Heart left ventricle (tissue), 16 donors: Measurements from ENCODE around the gene PLEKHA7. TPM values are rescaled to one million over a fixed set of nuclear protein-coding genes. Genes with fewer than 3 reads are reported as not detected.
"Not testable (repeated sequence)": the region's sequence is repeated elsewhere in the genome, so short reads cannot be mapped to it uniquely, and the experiment has no call there.

Source experiments
- ATAC-seq, 4 donors: fragments of 200-7000 bp; cut with Tn5 transposase; one replicate each; pipeline ENCODE4 v1.9.1; 2020 to 2022; ENCODE audit warnings: moderate library complexity in 4 of 4, mild to moderate bottlenecking in 3 of 4, moderate number of reproducible peaks in 1 of 4
- DNase-seq, 5 donors: peaks; one replicate each; pipeline ENCODE4 v3.0.0-alpha.2; 2020
- H3K27ac ChIP-seq, 12 donors: fragments of 200-600 bp; sonication (generic) in 4 of 12; one replicate each; pipeline versions ENCODE4 v1.5.0 to v1.8.0; 2016 to 2022; ENCODE audit warnings: mild to moderate bottlenecking in 2 of 12
- H3K27me3 ChIP-seq, 9 donors: fragments of 200-600 bp; sonication (generic) in 2 of 9; one replicate each; pipeline versions ENCODE4 v1.5.1 to v1.8.0; 2016 to 2022; ENCODE audit warnings: mild to moderate bottlenecking in 3 of 9
- H3K36me3 ChIP-seq, 9 donors: fragments of 200-600 bp; sonication (generic) in 2 of 9; one replicate each; pipeline versions ENCODE4 v1.5.0 to v1.8.0; 2018 to 2022; ENCODE audit warnings: mild to moderate bottlenecking in 2 of 9
- H3K4me1 ChIP-seq, 12 donors: fragments of 200-600 bp; sonication (generic) in 4 of 12; one replicate each; pipeline versions ENCODE4 v1.5.0 to v1.8.0; 2016 to 2022; ENCODE audit warnings: mild to moderate bottlenecking in 3 of 12
- H3K4me3 ChIP-seq, 12 donors: fragments of 200-600 bp; sonication (generic) in 4 of 12; one replicate each; pipeline versions ENCODE4 v1.5.0 to v1.8.0; 2017 to 2022; ENCODE audit warnings: mild to moderate bottlenecking in 9 of 12, moderate library complexity in 4 of 12
- H3K9me3 ChIP-seq, 12 donors: fragments of 200-600 bp; sonication (generic) in 4 of 12; one replicate each; pipeline versions ENCODE4 v1.5.0 to v1.8.0; 2016 to 2022; ENCODE audit warnings: mild to moderate bottlenecking in 1 of 12
- CTCF ChIP-seq, 12 donors: fragments of 200-600 bp; sonication (generic) in 4 of 12; IDR thresholded peaks; one replicate each; pipeline versions ENCODE4 v1.5.0 to v1.8.0; 2018 to 2022; ENCODE audit warnings: antibody characterized with exemption in 12 of 12, mild to moderate bottlenecking in 5 of 12
- POLR2A ChIP-seq, 2 donors: fragments of 450-650 bp; IDR thresholded peaks; one replicate each; pipeline ENCODE4 v1.6.1; 2017; ENCODE audit warnings: antibody characterized with exemption in 2 of 2, mild to moderate bottlenecking in 2 of 2, moderate library complexity in 2 of 2
- WGBS, 4 donors: extraction: QIAGEN DNeasy Blood & Tissue Kit in 2 of 4; methylation state at CpG; one replicate each; pipeline versions ENCODE4 v1.1.5 to v1.1.7; 2013 to 2018; 5-methylcytosine and 5-hydroxymethylcytosine counted together
- intact Hi-C, 10 donors: fragments of 100-400 bp; cut with DNase I; formaldehyde crosslinking; loops; one replicate each; pipeline versions ENCODE4 v1.11.1 to v1.14.2; 2022
- long read RNA-seq, 3 donors: library from polyadenylated mRNA; unstranded; transcript quantifications; one replicate each; pipeline ENCODE4 v2.0.0, GENCODE V29; 2020 to 2021
- polyA plus RNA-seq, 2 donors: library from polyadenylated mRNA; stranded (reverse); fragments of 200-250 nt; gene quantifications; one replicate each; pipeline ENCODE4 v1.2.3, GENCODE V29; 2013
- total RNA-seq, 9 donors: library from RNA; depleted of rRNA in 2 of 9; stranded (reverse); fragments of >200 nt in 2 of 9; fragmentation: NEBNext Ultra II Directional in 3 of 9; extraction: Animal tissue kit (Norgen Biotek cat#: 25700) in 3 of 9; gene quantifications; one replicate each; pipeline versions ENCODE4 v1.1.0 to v1.2.4, GENCODE V29; 2016 to 2023
- donor health status: ischemic (EF 13 %, LVEDD 7.1; RV severe dilation, severe dysfunction).
- donor health status: healthy with polysubstance abuse.
- donor health status: DM: no; HTN: yes; CAD: no.
- donor health status: DM: no; HTN: no; CAD: no.
- donor health status: ischemic (EF 25% LVEDD 6.9; RV normal size, moderate dysfunction).
- donor health status: ischemic (EF 25% LVEDD 5.7; RV mildly dilated, moderate dysfunction).
- donor health status: healthy.
- donor health status: DM: yes; HTN: yes; CAD: no.
- donor health status: ischemic (EF 35%, LVEDD 5.7; RV mildly dilated, moderate dysfunction).
- donor health status: nonischemic (EF 11% LVEDD 7.7; RV severe dilation, severe dysfunction).
- donor health status: DM: yes; HTN: yes; CAD: no.
- donor health status: PGD.
- donor health status: ischemic (EF 29% LVEDD 5.4; RV normal size, mild dysfunction).
- donor health status: nonischemic (EF 23%, LVEDD 6.1; RV moderate dilation, normal function).

The PLEKHA7 gene
- total RNA-seq (10 to 100 TPM; 15.6 to 57.5 (median 23.8) TPM), polyA plus RNA-seq (10 to 100 TPM; 13.1 to 23.5 TPM)
- long read RNA-seq, donor 1, partial matches to known transcripts, result 28 of 36 reads
- long read RNA-seq, donor 1, other reads (novel, unspliced or antisense), result 6 of 36 reads
- long read RNA-seq, donor 2, transcript PLEKHA7-215 (2 exons, 350 nt), result major isoform, 7 of 31 reads
- long read RNA-seq, donor 2, partial matches to known transcripts, result 15 of 31 reads
- long read RNA-seq, donor 2, other reads (novel, unspliced or antisense), result 9 of 31 reads
- long read RNA-seq, donor 3, partial matches to known transcripts, result 11 of 22 reads
- long read RNA-seq, donor 3, other reads (novel, unspliced or antisense), result 8 of 22 reads

- WGBS, 4 donors, result 0 to 1% (median 1%) methylated on average over 16 to 72 of the region's 76 CpGs; no CpG with 5 or more reads in 1 of the 4 donors
- intact Hi-C loops, result no loop called here
- H3K4me3 ChIP-seq, result peak within 1 kb of the TSS; percentile 58 to 89 (median 72)
- TF ChIP-seq POLR2A (IDR thresholded peaks at IDR 0.05) (no peak), CTCF (IDR thresholded peaks at IDR 0.05) (no peak)
- peak in 1 of 4 donors; percentile 44 for ATAC-seq
- DNase-seq, result no peak
- H3K36me3 ChIP-seq, result no peaks in the 10 kb centered on the region
- H3K27me3 ChIP-seq, result peaks cover 0 to 39% (median 0%) of the 10 kb centered on the region in 9 donors
- peak within 1 kb of the TSS in 6 of 12 donors; percentile 27 to 54 (median 34) for H3K27ac ChIP-seq
- peaks cover 0 to 21% (median 4%) of the 10 kb centered on the region in 12 donors for H3K4me1 ChIP-seq
- no peaks in the 10 kb centered on the region for H3K9me3 ChIP-seq
These were observed at the start of gene PLEKHA7 for GRCh38 chr11:17014321-17014832. Gene PLEKHA7 (minus strand): TSS chr11:17014414. CDS start chr11:17014401, 13 bp downstream.

- Histone ChIP-seq H3K27ac (no peak overlapping the region), H3K27me3 (no peaks in the 10 kb centered on the region), H3K4me1 (no peaks in the 10 kb centered on the region), H3K36me3 (no peaks in the 10 kb centered on the region), H3K4me3 (no peak overlapping the region), H3K9me3 (no peaks in the 10 kb centered on the region)
- TF ChIP-seq CTCF (IDR thresholded peaks at IDR 0.05) (peak; percentile 59 to 89 (median 76)), POLR2A (IDR thresholded peaks at IDR 0.05) (no peak)
- intact Hi-C loops, result loop anchor here (1.0 to 10.0 kb wide), 11 partner anchors 116 to 278 kb away; no protein-coding TSS in a partner anchor
- ATAC-seq, result peak; percentile 55 to 96 (median 94)
- WGBS, 4 donors, result 62 to 76% (median 67%) methylated on average over 3 to 4 of the region's 4 CpGs
- peak; percentile 57 to 79 (median 68) for DNase-seq
These were observed 49.2 kb upstream of the PLEKHA7 start for GRCh38 chr11:17063171-17064002.

GRCh38 chr11:17051146-17051545 is 36.9 kb upstream of the PLEKHA7 start:
- H3K4me3 ChIP-seq, H3K4me1 ChIP-seq, intact Hi-C loops, H3K27ac ChIP-seq, H3K36me3 ChIP-seq, DNase-seq, H3K9me3 ChIP-seq, ATAC-seq, H3K27me3 ChIP-seq: not testable (repeated sequence)
- 88 to 99% (median 96%) methylated on average over 8 to 25 of the region's 27 CpGs for WGBS, 4 donors

- H3K4me3 ChIP-seq, H3K9me3 ChIP-seq, intact Hi-C loops, H3K4me1 ChIP-seq, DNase-seq, H3K27ac ChIP-seq, H3K27me3 ChIP-seq, H3K36me3 ChIP-seq, ATAC-seq: not testable (repeated sequence)
- WGBS, 4 donors, result 73 to 90% (median 78%) methylated on average over 4 of the region's 4 CpGs
These were observed 34.3 kb upstream of the PLEKHA7 start for GRCh38 chr11:17048491-17048890.

GRCh38 chr11:17046690-17047089 is 32.5 kb upstream of the PLEKHA7 start:
- intact Hi-C loops, result no loop called here
- H3K4me3 ChIP-seq, result no peak overlapping the region
- H3K27me3 ChIP-seq, result no peaks in the 10 kb centered on the region
- no peak for ATAC-seq
- 68 to 84% (median 74%) methylated on average over 3 to 5 of the region's 5 CpGs for WGBS, 4 donors
- no peaks in the 10 kb centered on the region for H3K36me3 ChIP-seq
- H3K4me1 ChIP-seq, result no peaks in the 10 kb centered on the region
- H3K9me3 ChIP-seq, result no peaks in the 10 kb centered on the region
- no peak for TF ChIP-seq CTCF (IDR thresholded peaks at IDR 0.05)
- TF ChIP-seq POLR2A (IDR thresholded peaks at IDR 0.05), result no peak
- no peak for DNase-seq
- H3K27ac ChIP-seq, result no peak overlapping the region
